Measurements from ENCODE around the gene ADAMTS5.

Gene ADAMTS5

GRCh38 chr21:26967062-26967913 is at the start of gene ADAMTS5:
Gene ADAMTS5 (minus strand): TSS chr21:26967088. CDS start chr21:26966391, 697 bp downstream.
- peak within 1 kb of the TSS; percentile 56 to 64 for H3K4me3 ChIP-seq (replicated peaks in 1 of 2; ENCODE audit: low read depth in 2 of 2, low read length in 2 of 2)
- peak; percentile 56 to 81 for DNase-seq (ENCODE audit: low read depth in 2 of 2)

DNA sequence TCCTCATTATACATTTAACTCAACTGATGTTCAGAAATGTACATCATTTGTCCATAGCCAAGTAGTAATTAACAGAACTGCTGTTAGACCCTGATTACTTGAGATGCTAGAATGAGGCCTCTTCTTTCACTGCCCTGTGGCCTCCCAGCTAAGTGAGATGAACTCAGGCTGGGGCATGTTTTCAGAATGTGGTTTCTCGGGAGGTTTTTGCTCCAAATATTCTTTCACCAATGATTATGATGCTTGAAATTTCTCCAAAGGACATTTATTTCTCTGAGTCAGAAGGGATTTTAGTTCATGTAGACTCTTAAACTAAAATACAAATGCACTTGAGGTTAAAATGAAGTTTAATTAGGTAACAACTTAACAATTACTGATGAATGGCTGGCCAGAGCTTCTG is 34.6 kb upstream of the ADAMTS5 start:
- TF ChIP-seq, protein P1, sequence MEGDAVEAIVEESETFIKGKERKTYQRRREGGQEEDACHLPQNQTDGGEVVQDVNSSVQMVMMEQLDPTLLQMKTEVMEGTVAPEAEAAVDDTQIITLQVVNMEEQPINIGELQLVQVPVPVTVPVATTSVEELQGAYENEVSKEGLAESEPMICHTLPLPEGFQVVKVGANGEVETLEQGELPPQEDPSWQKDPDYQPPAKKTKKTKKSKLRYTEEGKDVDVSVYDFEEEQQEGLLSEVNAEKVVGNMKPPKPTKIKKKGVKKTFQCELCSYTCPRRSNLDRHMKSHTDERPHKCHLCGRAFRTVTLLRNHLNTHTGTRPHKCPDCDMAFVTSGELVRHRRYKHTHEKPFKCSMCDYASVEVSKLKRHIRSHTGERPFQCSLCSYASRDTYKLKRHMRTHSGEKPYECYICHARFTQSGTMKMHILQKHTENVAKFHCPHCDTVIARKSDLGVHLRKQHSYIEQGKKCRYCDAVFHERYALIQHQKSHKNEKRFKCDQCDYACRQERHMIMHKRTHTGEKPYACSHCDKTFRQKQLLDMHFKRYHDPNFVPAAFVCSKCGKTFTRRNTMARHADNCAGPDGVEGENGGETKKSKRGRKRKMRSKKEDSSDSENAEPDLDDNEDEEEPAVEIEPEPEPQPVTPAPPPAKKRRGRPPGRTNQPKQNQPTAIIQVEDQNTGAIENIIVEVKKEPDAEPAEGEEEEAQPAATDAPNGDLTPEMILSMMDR (IDR thresholded peaks at IDR 0.05; ENCODE audit: low read depth, low read length) = no peak
- no peak overlapping the region for H3K4me3 ChIP-seq (replicated peaks in 1 of 2; ENCODE audit: low read depth in 2 of 2, low read length in 2 of 2)
- DNase-seq (ENCODE audit: low read depth in 2 of 2) = no peak

More at GRCh38 chr21:26967062-26967913, at the start of gene ADAMTS5:
- TF ChIP-seq, protein P1 (IDR thresholded peaks at IDR 0.05; ENCODE audit: low read depth, low read length) = no peak

DNA sequence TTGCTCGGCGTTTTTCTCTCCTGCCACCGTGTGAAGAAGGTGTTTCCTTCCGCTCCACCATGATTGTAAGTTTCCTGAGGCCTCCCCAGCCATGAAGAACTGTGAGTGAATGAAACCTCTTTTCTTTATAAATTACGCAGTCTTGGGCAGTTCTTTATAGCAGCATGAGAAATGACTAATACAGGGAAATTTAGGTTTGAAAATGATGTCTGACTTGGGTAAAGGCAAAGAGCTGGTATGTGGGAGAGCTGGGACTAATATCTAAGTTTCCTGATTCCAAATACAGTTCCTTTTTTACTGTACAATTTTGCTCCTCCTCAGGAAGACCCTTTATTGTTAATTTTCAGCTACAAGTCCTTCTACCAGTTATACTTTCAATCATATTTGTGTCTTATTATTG is 16.7 kb upstream of the ADAMTS5 start:
- DNase-seq (ENCODE audit: low read depth in 2 of 2) = no peak
- TF ChIP-seq, protein P1 (IDR thresholded peaks at IDR 0.05; ENCODE audit: low read depth, low read length) = no peak

DNA sequence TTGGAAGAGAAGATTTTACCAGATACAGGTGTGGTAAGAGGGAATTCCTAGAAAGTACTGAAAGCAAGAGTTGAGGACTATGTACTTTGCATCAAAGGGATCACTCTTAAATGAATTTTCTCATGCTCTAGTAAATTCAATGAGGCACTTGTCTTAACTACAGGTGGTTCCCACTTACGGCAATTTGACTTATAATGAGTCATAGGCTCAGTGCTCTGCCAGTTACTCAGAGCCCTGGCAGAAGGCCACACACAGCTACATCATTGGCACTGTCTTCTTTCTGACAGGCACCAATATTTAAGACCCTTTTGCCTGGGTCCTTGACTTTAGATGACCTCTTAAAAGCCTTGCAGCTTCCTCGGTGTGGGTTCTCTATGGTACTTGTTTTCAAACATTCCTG is 15.9 kb upstream of the ADAMTS5 start:
- H3K4me3 ChIP-seq (replicated peaks in 1 of 2; ENCODE audit: low read depth in 2 of 2, low read length in 2 of 2) = no peak overlapping the region
- DNase-seq (ENCODE audit: low read depth in 2 of 2) = peak; percentile 20 to 67
- TF ChIP-seq, protein P1 (IDR thresholded peaks at IDR 0.05; ENCODE audit: low read depth, low read length) = no peak

More for the DNA sequence above, 16.7 kb upstream of the ADAMTS5 start:
- no peak overlapping the region for H3K4me3 ChIP-seq (replicated peaks in 1 of 2; ENCODE audit: low read depth in 2 of 2, low read length in 2 of 2)

- no peak for DNase-seq (ENCODE audit: low read depth in 2 of 2)
- H3K4me3 ChIP-seq (replicated peaks in 1 of 2; ENCODE audit: low read depth in 2 of 2, low read length in 2 of 2) = no peak overlapping the region
- TF ChIP-seq, protein P1 (IDR thresholded peaks at IDR 0.05; ENCODE audit: low read depth, low read length) = no peak
Observed at GRCh38 chr21:26977746-26978145, 10.9 kb upstream of the ADAMTS5 start.

DNA sequence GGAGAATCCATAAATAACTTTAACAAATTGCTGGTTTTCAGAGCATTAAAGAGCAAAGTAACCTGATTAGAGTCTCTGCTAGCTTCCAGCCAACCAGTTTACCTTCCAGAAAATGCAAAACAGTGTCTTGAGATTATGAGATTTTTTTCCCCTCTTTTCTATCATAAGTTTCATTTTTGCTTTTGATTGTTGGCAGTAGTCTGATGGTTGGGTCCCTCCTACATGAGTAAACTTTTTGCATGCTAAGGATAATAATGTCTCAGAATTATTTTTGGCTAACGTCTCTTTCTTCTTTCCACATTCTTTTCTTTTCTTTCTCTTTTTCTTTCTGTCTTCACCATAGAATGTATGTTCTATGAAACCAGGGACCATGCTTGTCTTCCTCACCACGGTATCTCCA is 6.3 kb upstream of the ADAMTS5 start:
- no peak overlapping the region for H3K4me3 ChIP-seq (replicated peaks in 1 of 2; ENCODE audit: low read depth in 2 of 2, low read length in 2 of 2)
- DNase-seq (ENCODE audit: low read depth in 2 of 2) = no peak
- TF ChIP-seq, protein P1 (IDR thresholded peaks at IDR 0.05; ENCODE audit: low read depth, low read length) = no peak
